Gastrocnemius medialis (tissue), 4 donors: ENCODE results near the gene CCDC192.

Source experiments
- POLR2A ChIP-seq, 2 donors: fragments of 450-650 bp; IDR thresholded peaks; one replicate each; pipeline ENCODE4 v1.6.1; 2017; ENCODE audit warnings: antibody characterized with exemption in 2 of 2, mild to moderate bottlenecking in 2 of 2, moderate library complexity in 2 of 2
- TF ChIP-seq, protein P1 (sequence below), 5 experiments: fragments of 450-650 bp in 3 of 5; fragments of 200-600 bp in 2 of 5; sonication (generic) in 2 of 5; IDR thresholded peaks in 4 of 5; conservative IDR thresholded peaks in 1 of 5; 1 replicate in 4 of 5; 2 replicates in 1 of 5; pipeline ENCODE4 v1.5.1; 2016 to 2019; ENCODE audit warnings: antibody characterized with exemption in 5 of 5, mild to moderate bottlenecking in 3 of 5, moderate library complexity in 3 of 5

DNA sequence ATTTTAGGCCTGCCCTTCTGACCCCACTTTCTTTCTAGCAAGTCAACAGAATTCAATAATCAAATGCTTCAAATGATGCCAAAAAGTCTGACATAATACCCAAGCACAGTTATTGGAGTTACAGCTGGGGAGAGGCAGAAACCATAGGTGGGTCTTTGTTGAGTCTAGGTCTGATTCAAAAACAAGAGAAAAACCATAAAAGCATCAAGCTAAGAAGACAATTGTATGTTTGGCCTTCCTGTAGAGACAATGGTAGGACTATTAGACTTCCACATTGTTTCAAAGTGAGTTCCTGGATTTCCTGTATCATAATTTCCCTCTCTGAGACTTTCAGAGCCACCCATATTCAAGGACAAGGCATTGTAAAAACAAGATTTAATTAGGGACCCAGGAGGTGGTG is 16.8 kb upstream of the CCDC192 start:
- TF ChIP-seq, protein P1, sequence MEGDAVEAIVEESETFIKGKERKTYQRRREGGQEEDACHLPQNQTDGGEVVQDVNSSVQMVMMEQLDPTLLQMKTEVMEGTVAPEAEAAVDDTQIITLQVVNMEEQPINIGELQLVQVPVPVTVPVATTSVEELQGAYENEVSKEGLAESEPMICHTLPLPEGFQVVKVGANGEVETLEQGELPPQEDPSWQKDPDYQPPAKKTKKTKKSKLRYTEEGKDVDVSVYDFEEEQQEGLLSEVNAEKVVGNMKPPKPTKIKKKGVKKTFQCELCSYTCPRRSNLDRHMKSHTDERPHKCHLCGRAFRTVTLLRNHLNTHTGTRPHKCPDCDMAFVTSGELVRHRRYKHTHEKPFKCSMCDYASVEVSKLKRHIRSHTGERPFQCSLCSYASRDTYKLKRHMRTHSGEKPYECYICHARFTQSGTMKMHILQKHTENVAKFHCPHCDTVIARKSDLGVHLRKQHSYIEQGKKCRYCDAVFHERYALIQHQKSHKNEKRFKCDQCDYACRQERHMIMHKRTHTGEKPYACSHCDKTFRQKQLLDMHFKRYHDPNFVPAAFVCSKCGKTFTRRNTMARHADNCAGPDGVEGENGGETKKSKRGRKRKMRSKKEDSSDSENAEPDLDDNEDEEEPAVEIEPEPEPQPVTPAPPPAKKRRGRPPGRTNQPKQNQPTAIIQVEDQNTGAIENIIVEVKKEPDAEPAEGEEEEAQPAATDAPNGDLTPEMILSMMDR (IDR thresholded peaks at IDR 0.05 in 4 of 5, conservative IDR thresholded peaks at IDR 0.05 in 1 of 5), result no peak
- TF ChIP-seq POLR2A (IDR thresholded peaks at IDR 0.05), result no peak
